ENCODE data around the gene CMKLR1.

Gene CMKLR1

GRCh38 chr12:108257610-108258106 is 81.5 kb downstream of the CMKLR1 start:
- no peak for DNase-seq

DNA sequence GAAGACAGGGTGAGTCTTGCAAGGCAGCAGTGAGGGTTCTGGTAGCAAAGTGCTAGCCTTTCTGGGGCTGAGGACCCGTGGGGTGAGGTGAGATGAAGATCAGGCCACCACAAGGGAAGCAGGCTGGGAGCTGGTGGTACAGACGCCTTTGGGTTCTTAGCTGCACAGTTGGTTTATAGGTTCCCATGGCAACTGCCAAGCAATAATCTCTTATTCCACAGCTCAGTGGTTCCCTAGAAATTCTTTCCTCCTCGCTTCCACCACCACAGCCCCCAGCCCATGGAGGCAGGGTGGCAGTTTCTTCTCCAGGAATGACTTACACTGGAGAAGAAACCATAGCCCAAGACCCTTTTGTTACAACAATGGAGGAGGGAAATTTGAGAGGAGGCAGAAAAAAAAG is 82.1 kb downstream of the CMKLR1 start:
- no peak for DNase-seq

GRCh38 chr12:108255252-108255602 is 83.9 kb downstream of the CMKLR1 start:
- no peak for DNase-seq

DNA sequence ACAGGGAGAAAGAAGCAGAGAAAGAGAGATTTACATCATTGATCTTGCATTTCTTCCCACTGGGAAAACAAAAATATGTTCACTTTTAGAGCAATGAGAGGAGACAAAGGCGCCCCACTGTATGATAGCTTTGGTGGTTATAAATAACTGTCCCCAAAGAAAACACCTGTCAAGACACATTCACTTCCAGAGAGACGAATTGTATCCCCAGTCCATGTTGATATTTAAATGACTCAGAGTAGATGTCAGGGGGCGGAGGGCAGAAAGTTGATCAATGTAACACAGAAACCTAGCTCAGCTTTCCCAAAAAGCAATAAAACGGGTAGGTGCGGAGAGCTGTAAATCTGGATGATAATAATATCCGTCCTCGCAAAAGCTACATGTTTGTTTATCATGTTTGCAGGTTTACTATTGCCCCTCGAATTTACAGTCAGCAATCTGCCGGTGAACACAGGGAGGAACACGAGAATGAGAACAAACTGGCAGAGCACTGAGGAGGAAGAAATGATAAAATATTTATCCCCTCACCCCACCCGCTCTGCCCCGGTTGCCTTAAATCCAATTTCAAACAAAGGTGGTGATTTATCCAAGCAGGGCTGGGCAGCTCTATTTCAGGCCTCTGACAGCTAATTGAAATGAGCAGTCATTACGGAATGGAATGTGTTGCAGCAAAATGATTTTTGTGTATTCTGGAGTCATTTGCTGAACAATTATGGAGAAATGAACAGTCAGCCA is 84.4 kb downstream of the CMKLR1 start:
- no peak for DNase-seq

GRCh38 chr12:108254030-108254429 is 85.1 kb downstream of the CMKLR1 start:
- DNase-seq: no peak

- DNase-seq: no peak
Measured at GRCh38 chr12:108253540-108253939, 85.6 kb downstream of the CMKLR1 start.

DNA sequence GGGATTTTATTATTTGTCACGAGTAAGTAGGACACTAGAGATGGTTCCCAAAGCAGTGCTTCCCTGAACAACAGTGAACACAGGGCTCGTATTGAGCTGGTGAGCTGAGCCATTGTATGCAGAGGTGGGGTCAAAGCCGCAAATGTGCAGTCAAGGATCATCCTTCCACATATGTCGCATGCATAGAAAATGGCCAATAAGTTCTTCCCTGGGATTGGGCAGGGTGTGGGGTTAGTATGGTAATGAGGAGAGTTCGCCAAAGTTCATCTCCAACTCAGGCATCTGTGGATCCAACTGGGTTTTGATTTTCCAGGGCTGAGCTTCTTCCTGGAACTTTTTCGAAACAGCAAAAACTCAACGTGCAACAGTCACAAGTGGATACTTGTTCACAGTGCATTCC is 86.6 kb downstream of the CMKLR1 start:
- no peak for DNase-seq

DNA sequence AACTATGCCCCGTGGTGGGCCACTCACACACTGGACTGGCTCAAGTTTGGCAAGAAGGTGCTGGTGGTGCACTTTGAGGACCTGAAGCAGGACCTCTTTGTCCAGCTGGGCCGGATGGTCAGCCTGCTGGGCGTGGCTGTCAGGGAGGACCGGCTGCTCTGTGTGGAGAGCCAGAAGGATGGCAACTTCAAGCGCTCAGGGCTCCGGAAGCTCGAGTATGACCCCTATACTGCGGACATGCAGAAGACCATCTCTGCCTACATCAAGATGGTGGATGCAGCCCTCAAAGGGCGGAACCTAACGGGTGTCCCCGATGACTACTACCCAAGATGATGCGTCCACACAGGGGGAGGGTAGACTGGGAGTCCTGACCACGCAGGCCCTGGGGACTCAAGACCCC is 91.1 kb downstream of the CMKLR1 start:
- DNase-seq: no peak

GRCh38 chr12:108247130-108247529 is 92.0 kb downstream of the CMKLR1 start:
- no peak for DNase-seq

DNA sequence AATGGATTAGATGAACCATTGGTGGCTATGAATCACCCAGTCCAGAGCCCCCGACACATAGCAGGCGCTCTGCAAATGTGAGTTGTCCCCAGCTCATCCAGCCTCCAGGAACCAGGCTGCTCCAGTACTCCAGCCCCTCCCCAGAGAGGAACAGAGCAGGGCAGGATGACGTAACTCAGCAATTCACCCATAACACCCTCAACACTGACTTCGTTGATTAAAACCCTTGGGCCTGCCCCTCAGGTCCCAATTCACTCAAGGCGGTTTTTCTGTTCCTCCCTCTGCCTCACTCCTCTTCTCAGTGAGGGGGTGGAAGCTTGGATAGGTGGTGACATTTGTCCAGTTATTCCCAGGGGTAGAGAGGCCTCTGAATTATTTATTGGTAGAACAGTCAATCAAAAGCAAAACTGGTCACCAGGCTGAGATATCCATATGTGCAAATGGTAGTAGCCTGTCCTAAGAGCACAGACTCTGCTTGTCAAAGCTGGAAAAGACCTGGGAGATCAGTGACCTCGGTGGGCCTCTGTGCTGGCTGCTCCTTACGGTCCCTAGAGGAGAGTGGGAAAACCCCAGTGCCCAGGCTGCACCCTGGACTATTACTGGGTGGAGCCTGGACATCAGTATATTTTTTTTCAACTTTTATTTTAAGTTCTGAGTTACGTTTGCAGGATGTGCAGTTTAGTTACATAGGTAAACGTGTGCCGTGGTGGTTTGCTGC is 97.0 kb downstream of the CMKLR1 start:
- DNase-seq: no peak

- no peak for DNase-seq
Measured at GRCh38 chr12:108240928-108241327, 98.2 kb downstream of the CMKLR1 start.

DNA sequence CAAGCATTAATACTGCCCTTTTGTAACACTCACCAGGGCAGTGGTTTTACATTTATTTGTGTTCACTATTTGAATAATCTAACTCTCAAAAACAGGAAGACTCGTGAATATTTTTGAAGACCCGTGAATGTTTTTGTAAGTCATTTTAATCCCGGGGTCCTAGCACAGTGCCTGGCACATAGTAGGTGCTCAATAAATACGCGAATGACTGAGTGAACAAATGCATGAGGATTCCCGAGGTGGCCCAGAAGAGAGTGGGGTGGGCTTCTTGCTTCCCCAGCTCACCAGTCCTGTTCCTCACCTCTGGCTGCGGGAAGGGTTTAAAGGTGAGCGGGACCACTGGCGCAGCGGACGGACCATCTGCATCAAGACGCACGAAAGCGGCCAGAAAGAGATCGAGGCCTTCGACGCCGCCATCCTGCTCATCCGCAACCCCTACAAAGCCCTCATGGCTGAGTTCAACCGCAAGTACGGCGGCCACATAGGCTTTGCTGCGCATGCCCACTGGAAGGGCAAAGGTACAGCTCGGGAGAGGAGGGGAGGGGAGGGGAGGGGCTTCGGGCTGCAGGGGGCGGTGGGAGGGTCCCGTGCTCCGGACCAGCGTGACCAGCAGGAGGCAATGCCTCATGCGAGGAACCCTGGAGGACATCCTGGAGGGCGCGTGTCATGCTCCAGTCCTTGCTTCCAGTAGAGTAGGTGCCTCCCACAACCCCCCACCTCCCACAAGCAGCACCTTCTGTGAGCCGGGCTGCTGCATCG is 98.9 kb downstream of the CMKLR1 start:
- no peak for DNase-seq

DNA sequence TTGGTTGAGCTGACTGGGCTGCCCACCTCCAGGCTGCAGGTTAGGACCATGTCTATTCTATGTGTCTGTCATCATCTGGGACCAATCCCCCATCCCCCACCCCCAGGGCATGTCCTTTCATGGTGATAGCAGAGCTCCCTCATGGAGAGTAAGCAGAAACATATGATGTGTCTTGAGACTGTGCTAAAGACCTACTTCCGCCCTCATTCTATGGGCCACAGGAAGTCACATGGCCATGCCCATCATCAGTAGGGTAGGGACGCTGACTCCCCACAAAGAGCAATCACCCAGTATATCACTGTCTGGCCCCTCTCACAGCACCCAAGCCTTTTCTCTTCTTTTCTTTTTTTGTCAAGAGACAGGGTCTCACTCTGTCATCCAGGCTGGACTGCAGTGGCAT is 99.7 kb downstream of the CMKLR1 start:
- no peak for DNase-seq

DNA sequence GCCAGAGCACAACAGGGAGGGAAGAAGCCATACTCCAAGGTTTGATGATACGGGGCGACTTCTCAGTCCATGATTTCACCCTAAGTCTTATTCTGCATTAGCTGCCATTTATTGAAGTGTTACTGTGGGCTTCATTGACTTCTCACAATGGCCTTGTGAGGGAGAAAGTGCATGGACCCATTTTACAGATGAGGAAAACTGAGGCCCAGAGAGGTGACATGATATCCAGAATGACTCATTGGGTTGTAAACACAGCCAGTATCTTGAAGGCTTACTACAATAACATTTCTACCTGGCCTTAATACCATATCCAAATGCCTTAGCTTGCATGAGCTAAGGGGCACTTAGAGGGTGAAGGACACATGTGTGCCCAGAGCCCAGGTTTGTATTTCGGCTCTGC is 100.6 kb downstream of the CMKLR1 start:
- DNase-seq: no peak

All from GF-D8 (cell line).